ENCODE measurements around the gene SLC30A9.

DNA sequence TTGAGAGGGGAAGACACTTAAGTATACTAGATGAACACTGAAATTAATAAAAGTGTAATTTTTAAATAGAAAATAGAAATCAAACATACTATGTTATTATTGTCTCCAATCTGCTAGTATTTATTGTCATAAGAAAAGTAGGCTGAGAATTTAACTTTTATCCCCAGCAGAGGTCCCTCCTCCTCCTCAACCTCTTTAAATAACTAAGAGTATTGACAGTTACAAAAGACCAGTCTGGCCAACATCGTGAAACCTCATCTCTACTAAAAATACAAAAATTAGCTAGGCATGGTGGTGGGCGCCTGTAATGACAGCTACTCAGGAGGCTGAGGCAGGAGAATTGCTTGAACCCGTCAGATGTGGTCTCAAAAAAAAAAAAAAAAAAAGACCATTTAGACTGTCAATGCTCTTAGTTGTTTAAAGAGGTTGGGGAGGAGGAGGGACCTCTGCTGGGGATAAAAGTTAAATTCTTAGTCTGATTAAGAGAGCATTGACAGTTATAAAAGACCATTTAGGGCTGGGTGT, 4.2 kb downstream of the SLC30A9 start:
- TF ChIP-seq CTCF (conservative IDR thresholded peaks at IDR 0.05) (peak; percentile 23), ZFX (IDR thresholded peaks at IDR 0.05) (no peak)

Data from C4-2B (cell line).